Osteoblast (primary cell): ENCODE measurements around the gene SSBP2. TPM values are rescaled to one million over a fixed set of nuclear protein-coding genes. Genes with fewer than 3 reads are reported as not detected.

ENCODE experiments used
- DNase-seq: peaks from one replicate; pipeline ENCODE4 v3.0.0; 2011; ENCODE audit warnings: low spot score, mixed read lengths; ENCODE audit not compliant: insufficient read length; ENCODE audit errors: missing footprints
- H2AFZ ChIP-seq: 2 replicates; pipeline ENCODE4 v1.6.0; 2011; ENCODE audit warnings: mild to moderate bottlenecking, low read length
- H3K27ac ChIP-seq: 2 replicates; pipeline ENCODE4 v1.5.1; 2011; ENCODE audit warnings: mild to moderate bottlenecking, low read depth, low read length, moderate library complexity
- H3K27me3 ChIP-seq: 2 replicates; pipeline ENCODE4 v1.6.0; 2012; ENCODE audit warnings: mild to moderate bottlenecking, control low read depth, inconsistent platforms, low read length, moderate library complexity; ENCODE audit not compliant: insufficient read depth
- H3K36me3 ChIP-seq: 2 replicates; pipeline ENCODE4 v1.5.1; 2011; ENCODE audit warnings: mild to moderate bottlenecking, low read length, control low read depth, moderate library complexity; ENCODE audit not compliant: insufficient read depth
- H3K4me1 ChIP-seq: 2 replicates; pipeline ENCODE4 v1.5.1; 2011; ENCODE audit warnings: mild to moderate bottlenecking, low read length, control low read depth, moderate library complexity; ENCODE audit not compliant: insufficient read depth
- H3K4me2 ChIP-seq: 2 replicates; pipeline ENCODE4 v1.6.0; 2011; ENCODE audit warnings: mild to moderate bottlenecking, low read length; ENCODE audit not compliant: insufficient read depth
- H3K4me3 ChIP-seq: fragments of 200-600 bp; sonication (generic); 3 replicates; pipeline ENCODE4 v1.5.1; 2012; ENCODE audit warnings: mild to moderate bottlenecking, low read length, inconsistent platforms; ENCODE audit not compliant: insufficient read depth
- H3K79me2 ChIP-seq: 2 replicates; pipeline ENCODE4 v1.6.0; 2012; ENCODE audit warnings: mild to moderate bottlenecking, low read length, control low read depth, inconsistent platforms; ENCODE audit not compliant: insufficient read depth
- H3K9me3 ChIP-seq: 2 replicates; pipeline ENCODE4 v1.5.1; 2011; ENCODE audit warnings: low read depth, low read length, control low read depth
- H4K20me1 ChIP-seq: 2 replicates; pipeline ENCODE4 v1.6.0; 2012; ENCODE audit warnings: mild to moderate bottlenecking, low read length, control low read depth; ENCODE audit not compliant: insufficient read depth
- CTCF ChIP-seq: IDR thresholded peaks from 2 replicates; pipeline ENCODE4 v1.5.1; 2011; ENCODE audit warnings: mild to moderate bottlenecking, low read depth, low read length, moderate library complexity; ENCODE audit errors: extremely low read depth
- total RNA-seq: library from RNA; depleted of rRNA; stranded (reverse); fragments of >200 nt; gene quantifications from 2 replicates; pipeline ENCODE4 v1.2.3, GENCODE V29; 2012

Gene SSBP2
- total RNA-seq, 1 donor: 18.1 TPM

GRCh38 chr5:81609810-81610375 is 141.0 kb downstream of the SSBP2 start:
- H2AFZ ChIP-seq: no peak overlapping the region
- H3K4me2 ChIP-seq: no peak overlapping the region
- H3K4me3 ChIP-seq: no peak overlapping the region
- no peak overlapping the region for H3K27ac ChIP-seq
- H4K20me1 ChIP-seq: no peaks in the 10 kb centered on the region
- no peak for DNase-seq
- H3K36me3 ChIP-seq: peaks cover 4% of the 10 kb centered on the region
- TF ChIP-seq CTCF: no peak
- H3K9me3 ChIP-seq: peaks cover 6% of the 10 kb centered on the region
- no peaks in the 10 kb centered on the region for H3K27me3 ChIP-seq
- peaks cover 4% of the 10 kb centered on the region for H3K4me1 ChIP-seq
- no peaks in the 10 kb centered on the region for H3K79me2 ChIP-seq

- Histone ChIP-seq H3K27me3 (no peaks in the 10 kb centered on the region), H3K4me1 (peaks cover 4% of the 10 kb centered on the region), H3K27ac (no peak overlapping the region), H3K79me2 (no peaks in the 10 kb centered on the region), H3K9me3 (peaks cover 6% of the 10 kb centered on the region), H2AFZ (no peak overlapping the region), H3K4me3 (no peak overlapping the region), H3K36me3 (peaks cover 4% of the 10 kb centered on the region), H4K20me1 (no peaks in the 10 kb centered on the region), H3K4me2 (no peak overlapping the region)
- DNase-seq: no peak
- no peak for TF ChIP-seq CTCF
These were observed 141.9 kb downstream of the SSBP2 start for GRCh38 chr5:81608976-81609375.

- Histone ChIP-seq H3K4me3 (no peak overlapping the region), H2AFZ (no peak overlapping the region), H3K36me3 (peaks cover 4% of the 10 kb centered on the region), H3K27me3 (no peaks in the 10 kb centered on the region), H3K4me2 (no peak overlapping the region), H3K79me2 (no peaks in the 10 kb centered on the region), H3K27ac (no peak overlapping the region), H3K4me1 (peaks cover 4% of the 10 kb centered on the region), H3K9me3 (peaks cover 6% of the 10 kb centered on the region), H4K20me1 (no peaks in the 10 kb centered on the region)
- no peak for TF ChIP-seq CTCF
- no peak for DNase-seq
These were observed 143.2 kb downstream of the SSBP2 start for GRCh38 chr5:81607693-81608092.

- Histone ChIP-seq H3K9me3 (peaks cover 6% of the 10 kb centered on the region), H3K4me2 (no peak overlapping the region), H3K36me3 (peaks cover 4% of the 10 kb centered on the region), H3K4me3 (no peak overlapping the region), H3K27ac (no peak overlapping the region), H3K4me1 (peaks cover 4% of the 10 kb centered on the region), H3K27me3 (no peaks in the 10 kb centered on the region), H3K79me2 (no peaks in the 10 kb centered on the region), H4K20me1 (no peaks in the 10 kb centered on the region), H2AFZ (no peak overlapping the region)
- DNase-seq: no peak
- no peak for TF ChIP-seq CTCF
These were observed 144.7 kb downstream of the SSBP2 start for GRCh38 chr5:81606150-81606549.
